GM18909 (cell line): ENCODE data around the gene JAZF1.

ENCODE experiments used
- ATAC-seq: cut with Tn5 transposase; IDR thresholded peaks from one replicate; pipeline ENCODE4 v1.9.1; 2021; ENCODE audit warnings: mild to moderate bottlenecking; ENCODE audit not compliant: unreplicated experiment, poor library complexity

The JAZF1 gene

DNA sequence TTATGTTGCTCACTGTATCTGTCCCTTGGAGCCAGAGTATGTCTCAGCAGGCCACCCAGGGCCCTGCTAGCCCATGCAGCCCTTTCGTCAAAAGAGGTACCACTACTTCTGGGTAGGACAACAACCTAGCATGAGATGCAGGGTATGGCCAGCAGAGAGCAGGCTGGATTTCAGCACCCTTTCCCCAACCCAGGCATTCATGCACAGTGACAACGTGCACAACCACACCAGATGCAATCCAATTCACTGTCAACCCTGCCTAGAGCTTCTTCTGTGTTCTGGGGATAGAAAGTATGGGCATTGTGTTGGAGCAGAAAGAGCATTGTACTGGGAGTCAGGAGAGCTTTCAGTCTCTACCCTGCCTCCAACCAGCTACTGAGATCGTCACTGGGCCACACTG is 37.9 kb downstream of the JAZF1 start:
- no peak for ATAC-seq

DNA sequence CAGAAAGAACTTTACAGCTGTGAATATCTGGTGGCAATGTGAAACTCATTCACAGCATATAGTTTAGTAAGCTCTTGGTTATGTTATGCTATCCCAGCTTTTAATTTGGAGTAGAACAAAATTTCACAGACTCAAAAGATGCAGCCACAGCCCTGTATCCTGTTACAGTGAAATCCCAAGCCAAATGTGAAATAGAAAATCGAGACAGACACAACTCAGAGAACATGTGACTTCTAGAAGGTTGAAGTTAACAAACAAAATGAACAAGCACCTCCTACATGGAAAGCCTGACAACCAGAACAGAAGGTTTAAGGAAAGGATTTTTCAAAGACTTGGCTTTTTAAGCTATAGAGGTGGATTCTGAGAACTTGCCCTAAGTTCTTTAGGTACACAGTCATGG is 39.6 kb downstream of the JAZF1 start:
- ATAC-seq = no peak

DNA sequence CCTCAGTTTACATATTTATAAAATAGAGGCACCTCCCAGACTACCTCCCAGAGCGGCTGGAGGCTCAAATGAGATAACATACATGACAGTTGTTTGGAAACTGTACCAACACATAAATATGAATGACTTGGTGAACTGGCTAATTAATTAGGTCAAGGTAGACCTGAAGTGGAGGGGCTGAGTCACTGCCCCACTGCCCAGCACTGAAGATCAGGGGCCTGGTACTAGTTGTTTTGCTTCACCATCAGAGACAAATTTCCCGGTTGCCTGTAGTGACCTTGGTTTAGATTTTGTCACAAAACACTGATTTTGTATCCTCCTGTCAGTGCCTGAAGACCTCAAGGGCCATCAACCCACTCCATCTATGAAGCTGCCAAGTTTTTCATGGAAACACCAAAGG is 41.8 kb downstream of the JAZF1 start:
- no peak for ATAC-seq

DNA sequence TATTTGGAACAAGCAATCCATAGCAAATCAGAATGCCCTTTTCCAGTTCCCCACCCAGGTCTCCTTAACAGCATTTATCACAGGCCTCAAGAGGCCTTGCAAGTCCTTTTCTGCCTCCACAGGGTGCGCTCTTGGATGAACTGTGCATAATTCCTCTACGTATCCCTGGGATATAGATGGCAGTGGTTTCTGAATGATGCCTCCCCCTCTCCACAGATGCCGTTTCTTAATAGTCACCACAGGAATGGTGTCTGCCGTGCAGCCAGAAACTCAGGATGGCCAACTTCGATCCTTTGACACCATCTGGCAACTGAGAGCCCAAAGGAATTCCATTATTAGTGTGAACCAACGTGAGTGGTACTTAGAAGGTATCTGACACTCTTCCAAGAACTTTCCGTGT is 43.1 kb downstream of the JAZF1 start:
- ATAC-seq = no peak

DNA sequence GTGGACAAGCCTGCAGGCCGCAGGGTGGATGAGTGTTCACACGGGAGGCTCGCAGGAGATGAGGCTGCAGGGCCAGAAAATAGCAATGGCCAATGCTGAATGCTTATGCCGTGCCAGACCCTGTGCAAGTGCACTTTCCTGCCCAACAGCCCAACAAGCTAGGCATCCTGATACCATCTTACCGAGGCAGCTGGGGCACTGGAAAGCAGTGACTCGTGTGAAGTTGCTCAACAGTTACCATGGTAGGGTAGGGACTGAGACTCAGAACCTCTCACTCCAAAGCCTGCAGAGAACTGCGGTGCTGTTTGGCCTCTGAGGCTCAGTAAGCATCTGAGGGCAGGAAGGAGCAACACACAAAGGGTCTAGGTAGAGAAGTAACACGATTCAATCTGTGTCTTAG is 43.7 kb downstream of the JAZF1 start:
- no peak for ATAC-seq

DNA sequence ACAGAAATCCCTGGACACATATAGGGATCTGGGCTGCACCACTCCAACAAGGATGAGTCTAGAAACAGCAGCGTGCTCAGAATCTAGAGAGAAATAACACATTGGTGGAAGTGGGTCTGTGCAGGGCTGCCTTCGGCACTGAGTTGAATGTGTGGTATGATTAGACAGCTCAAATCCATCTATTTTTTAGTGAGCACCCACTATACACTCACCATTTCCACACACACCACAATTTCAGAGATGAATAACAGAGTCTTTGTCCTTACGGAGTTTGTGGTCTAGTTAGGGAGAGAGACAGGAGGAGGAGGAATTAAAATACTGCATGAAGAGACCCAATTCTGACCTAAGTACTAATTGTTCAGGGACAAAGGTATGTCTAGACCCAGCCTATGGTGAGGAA is 44.2 kb downstream of the JAZF1 start:
- no peak for ATAC-seq

DNA sequence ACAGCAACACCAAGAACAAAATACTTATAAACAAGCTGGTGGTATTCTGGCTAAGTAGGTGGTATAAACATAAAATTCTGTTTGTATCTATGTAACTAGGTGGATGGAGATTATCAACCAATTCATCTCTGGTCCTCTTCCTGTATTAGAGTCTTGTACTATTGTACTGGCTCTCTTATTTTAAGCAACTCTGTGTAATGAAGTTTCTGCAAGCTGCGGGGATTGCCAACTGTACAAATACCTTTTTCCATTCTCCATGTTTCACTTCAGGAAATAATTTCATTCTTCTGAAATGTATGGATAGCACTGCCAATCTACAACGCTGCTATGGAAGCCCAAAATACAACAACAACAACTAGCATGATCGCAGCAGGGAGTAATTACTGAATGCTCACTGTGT is 44.8 kb downstream of the JAZF1 start:
- ATAC-seq = no peak

DNA sequence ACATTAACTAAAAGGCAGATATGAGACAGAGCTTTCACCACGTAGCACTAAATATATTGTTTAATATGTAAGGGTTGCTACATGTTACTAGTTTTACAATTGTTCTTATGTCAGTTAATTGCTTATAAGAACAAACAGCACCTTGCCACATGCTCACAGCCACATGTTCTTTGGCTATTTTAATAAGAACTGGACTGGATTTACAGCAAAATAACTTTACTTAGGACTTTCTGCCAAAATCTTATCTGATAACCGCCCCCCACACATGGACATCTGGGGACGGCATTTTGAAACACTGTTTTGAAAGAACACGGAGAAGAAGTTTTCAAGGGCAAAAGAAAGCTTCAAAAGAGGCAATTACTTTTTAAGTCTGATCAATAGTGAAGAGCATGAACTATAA is 45.3 kb downstream of the JAZF1 start:
- ATAC-seq = no peak

DNA sequence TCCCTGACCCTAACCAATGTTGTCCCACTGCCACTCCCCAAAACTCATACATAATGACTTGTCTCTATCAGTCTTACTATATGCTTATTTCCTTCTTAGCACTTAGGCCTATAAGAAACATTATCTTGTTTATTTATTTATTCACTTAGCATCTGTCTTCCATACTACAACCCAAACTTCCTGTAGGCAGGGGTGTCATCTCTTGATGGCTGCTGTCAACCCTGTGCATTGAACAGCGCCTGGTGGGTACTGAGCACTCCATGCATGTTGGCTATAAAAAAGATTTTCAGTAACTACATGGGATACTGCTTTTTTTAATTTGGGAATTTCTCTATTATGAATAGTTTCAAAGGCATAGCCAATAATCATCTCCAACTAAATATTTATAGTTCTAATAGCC is 46.7 kb downstream of the JAZF1 start:
- ATAC-seq = no peak

DNA sequence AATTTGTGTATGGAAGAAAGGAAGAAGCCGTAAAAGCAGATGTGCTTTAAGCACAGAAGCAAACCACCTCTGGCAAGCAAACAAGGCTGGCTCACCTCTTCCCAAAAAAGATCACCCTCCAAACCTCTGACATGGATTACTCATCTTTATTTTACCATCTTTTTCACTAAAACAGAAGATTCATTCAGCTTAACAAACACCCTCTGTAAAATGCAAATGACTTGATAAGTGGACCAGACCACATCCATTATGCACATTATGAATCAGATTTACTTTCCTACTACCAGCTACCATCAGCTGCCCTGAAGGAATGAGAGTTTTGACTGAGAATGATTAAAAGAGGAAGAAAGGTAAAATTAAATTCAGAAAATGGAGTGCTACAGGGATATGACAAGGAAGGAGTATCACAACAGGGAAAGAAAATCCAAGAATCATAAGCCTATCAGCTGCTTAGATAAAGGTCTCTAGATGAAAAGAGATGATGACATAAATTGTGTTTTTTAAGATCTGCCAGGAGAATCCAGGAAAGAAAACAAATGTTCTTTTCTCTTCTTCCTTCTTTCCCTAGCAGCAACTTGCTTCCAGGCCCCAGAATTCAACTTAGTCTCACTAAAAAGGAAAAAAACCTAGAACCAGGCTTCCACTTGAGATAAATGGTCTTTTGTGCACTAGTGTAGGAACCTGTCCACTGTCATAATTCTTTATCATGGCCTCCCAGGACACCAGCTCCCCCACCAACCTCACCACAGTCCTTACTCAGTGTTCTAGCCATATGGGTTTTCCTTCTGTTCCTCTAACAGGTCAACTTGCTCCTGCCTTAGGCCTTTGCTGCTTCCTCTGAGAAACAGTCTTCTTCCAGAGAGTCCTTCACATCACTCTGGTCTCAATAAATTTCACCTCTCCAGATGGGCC is 47.4 kb downstream of the JAZF1 start:
- ATAC-seq = no peak

DNA sequence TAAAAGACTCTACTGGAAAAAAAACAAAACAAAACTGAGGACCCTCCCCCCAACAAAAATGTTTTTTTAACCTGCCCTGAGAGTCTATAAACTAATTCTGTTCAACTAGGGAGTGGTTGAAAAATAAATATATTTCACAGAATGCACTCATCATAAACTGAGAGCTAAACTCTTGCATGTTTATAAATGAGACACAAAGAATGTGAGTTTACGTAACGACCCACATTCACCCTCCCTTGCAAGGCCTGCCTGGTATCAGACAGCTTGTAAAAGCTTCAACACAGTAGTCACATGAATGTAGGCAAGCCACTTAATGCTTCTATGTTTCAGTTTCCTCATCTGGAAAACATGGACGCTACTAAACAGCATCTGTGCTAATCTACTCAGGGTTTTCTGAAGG is 50.3 kb downstream of the JAZF1 start:
- ATAC-seq = no peak

DNA sequence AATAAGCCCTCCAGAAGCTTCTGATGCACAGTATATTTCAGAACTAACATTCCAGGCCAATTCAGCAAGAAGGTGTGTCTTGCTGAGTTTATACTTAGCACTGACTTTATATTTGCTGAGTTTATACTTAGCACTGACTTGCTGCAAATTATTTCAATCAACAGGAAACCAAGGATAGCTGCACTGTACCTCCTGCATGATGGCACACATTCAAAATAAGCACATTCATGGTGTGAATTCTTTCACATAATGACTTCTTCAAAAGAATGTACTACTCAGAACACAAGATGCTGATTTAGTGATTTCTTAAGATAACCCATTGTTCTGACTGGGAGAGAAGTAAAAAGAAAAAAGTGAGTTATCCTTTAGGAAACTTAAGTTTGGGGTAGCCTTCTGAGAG is 52.0 kb downstream of the JAZF1 start:
- no peak for ATAC-seq

DNA sequence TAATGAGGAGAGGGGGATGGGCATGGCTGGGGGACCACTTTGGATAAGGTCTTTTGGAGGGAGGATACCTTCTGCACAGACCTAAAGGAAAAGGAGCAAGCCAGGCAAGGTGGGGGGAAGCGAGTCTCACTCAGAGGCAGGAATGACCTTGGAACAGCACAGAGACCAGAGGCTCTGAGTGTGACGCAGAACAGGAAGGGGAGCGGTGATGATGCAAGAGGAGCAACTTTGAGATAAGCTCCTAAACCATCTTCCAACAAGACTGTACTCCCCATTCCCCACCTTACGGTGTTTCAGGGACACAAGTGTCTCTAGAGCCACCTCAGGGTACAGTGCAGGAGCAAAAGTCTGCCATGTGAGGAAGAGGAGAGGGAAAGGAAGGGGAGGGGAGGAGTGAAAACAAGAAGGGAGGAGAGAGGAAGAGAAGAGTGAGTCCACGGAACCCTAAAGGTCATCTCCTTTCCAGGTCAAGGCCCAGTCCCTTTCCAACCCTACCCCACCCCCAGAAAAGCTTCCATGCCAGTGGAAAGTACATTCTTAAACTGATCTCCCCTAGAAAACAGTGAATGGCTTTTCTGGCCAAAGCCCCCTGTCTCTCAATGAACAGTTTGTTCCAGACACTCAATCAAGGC is 54.1 kb downstream of the JAZF1 start:
- no peak for ATAC-seq

DNA sequence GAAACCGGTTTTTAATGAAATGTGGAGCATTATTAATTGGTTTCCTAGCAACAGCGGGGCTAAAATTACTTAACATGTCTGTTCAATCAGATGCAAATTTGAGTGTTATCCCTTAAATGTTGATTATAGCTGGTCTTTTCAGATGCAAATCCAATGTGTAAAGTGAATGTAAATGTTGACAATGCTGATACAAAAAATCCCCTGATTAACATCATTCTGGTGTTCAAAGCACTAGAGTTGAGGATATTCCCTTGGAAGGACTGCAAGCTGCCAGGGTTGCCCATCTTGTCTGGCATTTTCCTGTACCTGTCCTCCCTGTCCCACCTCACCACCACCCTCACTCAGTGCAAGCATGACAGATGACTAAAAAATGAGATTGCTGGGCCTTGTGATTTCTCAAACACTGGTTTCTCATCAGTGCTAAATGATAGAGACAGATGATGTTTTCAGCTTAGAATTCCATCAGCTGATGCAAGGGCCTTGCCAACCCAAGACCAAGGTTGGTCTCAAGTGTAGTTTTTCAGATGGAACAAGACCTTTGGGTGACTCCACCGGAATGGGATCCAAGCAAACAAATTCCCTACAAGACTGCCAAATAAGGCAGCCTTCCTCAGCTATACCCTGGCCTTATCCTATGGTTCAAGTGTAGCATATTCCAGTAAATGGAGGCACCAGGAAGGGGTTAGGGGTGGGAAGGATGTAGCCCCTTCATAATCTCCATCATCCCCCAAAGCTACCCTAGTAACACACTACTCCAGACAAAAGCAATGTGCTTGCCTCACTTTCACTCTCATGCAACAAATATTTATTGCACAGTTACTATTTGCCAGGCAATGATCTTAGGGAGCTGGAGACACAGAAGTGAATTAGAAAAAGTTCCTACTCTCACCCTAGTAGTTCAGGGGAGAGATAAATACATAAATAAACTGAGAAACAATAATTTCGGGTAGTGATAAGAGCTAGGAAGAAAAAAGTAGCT is 54.9 kb downstream of the JAZF1 start:
- no peak for ATAC-seq

DNA sequence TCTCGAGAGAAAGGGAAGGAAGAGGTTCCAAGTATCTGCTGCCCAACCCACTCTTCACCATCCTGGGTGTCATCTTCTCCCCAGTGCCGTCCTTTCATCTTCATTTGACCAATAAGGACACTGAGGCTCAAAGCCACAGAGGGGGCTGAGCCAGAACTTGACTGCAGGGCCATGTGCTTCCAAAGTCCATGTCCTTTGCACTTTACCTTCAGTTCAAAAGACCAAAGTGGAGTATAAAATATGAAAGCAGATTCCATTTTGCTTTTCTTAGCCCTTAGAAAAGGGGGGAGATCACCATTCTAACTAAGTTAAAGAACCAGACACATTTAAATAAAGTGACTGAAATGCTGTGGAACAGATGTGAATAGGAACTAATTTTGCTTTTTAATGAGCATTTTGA is 56.2 kb downstream of the JAZF1 start:
- ATAC-seq = no peak

DNA sequence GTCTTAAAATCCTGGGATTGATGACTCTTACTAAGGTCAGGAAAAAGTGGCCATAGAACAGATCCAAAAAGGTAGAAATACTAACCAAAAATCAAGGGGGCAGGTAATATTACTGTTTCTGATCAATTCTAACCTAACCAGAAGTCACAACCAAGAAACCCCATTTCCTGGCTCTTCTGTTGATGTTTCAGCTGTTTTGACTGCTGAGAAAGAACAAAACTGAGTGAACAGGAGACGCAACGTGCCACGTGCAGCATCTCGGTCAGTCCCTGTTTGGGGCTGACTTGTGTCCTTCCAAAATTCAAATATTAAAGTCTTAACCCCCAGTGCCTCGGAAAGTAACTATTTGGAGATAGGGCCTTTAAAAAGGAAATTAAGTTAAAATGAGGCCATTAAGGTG is 56.8 kb downstream of the JAZF1 start:
- ATAC-seq = no peak

DNA sequence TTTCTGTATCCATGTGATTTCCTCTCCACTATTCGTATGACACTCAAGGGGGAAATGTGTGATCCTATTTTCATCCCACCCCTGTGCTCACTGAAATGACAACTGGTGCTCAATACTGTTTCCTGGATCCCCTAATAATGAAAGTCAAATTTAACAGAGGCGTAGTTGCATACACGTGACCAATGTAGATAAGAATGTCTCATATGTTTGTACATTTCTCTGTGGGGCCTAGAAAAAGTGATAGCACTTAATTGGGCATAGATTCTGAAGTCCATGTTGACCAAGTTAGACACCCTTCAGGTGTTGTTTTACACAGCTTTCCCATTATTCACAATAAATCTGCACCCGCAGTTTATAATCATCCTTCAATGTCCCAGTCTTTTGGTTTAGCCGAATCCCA is 59.1 kb downstream of the JAZF1 start:
- ATAC-seq = no peak

DNA sequence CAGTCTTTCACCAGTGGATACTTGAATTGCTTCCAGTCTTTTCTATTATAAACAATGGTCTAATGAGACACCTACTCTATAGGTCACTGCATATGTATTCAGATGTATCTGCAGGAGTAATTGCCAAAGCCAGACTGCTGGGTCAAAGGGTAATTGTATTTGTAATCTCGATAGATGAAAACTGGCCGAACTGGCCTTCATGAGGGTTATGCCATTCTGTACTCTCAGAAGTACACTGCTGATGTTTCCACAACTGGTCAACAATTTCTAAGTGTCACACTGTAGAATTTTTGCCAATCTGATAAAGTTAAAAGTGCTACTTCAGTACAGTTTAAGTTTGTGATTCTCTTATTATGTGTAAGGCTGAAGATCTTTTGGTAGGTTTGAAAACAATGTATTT is 64.6 kb downstream of the JAZF1 start:
- no peak for ATAC-seq

DNA sequence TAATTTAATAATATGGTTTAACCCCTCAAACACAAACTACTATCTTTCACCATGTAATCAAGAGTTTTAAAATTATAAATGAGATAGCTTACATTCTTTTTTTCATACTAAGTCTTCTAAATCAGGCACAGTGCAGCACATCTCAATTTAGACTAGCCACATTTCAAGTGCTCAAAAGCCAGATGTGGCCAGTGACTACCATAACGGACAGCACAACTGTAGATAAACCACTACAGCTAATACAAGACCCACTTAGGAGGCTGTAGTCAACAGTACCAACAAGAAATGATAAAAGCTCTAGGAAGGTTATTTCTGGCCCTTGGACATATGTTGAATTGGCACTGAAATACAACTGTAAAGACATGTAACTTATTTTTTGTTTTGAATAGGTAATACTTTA is 65.3 kb downstream of the JAZF1 start:
- ATAC-seq = no peak

DNA sequence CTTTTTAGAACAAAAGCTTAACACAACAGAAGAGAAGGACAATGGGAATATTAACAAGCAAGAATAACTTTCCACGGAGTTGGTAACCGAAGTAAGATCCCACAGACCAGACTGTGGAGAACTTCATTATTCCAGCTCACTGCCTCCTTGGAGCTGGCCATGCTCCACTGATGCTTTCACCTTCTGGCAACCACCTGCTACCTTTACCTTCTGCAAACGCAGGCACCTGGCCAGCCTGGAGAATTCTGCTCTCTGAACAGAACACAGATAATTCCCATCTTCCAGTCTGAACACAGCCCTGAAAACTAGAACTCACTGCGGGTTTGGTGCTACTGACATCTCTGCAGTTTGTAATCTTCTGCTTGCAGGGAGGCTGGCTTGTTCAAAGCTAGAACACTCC is 66.5 kb downstream of the JAZF1 start:
- ATAC-seq = no peak
